Stimulated activated effector memory CD8-positive, alpha-beta T cell treated with anti-CD3 and anti-CD28 coated beads, Interleukin-12 subunit alpha, Interleukin-12 subunit beta, amount 100 ng/mL, for 72 hours (primary cell): ENCODE data around the gene PPP1R17.

ENCODE experiments used
- ATAC-seq: fragments of 150-1000 bp; cut with Tn5 transposase; 2 replicates; pipeline ENCODE4 v1.10.0; 2021
- DNase-seq, 2 donors: peaks; one replicate each; pipeline ENCODE4 v3.0.0; 2021 to 2022; ENCODE audit warnings: low spot score in 2 of 2
- H3K27ac Mint-ChIP-seq: one replicate; pipeline ENCODE4 v1.8.0; 2022; ENCODE audit warnings: mild to moderate bottlenecking, mixed read lengths
- H3K36me3 Mint-ChIP-seq: one replicate; pipeline ENCODE4 v1.8.0; 2022; ENCODE audit warnings: mild to moderate bottlenecking, mixed read lengths
- H3K4me1 Mint-ChIP-seq: one replicate; pipeline ENCODE4 v1.8.0; 2022; ENCODE audit warnings: mixed read lengths
- H3K4me3 Mint-ChIP-seq: one replicate; pipeline ENCODE4 v1.8.0; 2022; ENCODE audit warnings: mild to moderate bottlenecking, mixed read lengths
- H3K9me3 Mint-ChIP-seq: one replicate; pipeline ENCODE4 v1.8.0; 2022; ENCODE audit warnings: mixed read lengths

The PPP1R17 gene

GRCh38 chr7:31688372-31688771 lies 1.4 kb downstream of the PPP1R17 start:
- no peak for ATAC-seq

GRCh38 chr7:31688996-31689395 lies 2.0 kb downstream of the PPP1R17 start:
- DNase-seq (no peak), ATAC-seq (no peak)
- H3K4me3 Mint-ChIP-seq, result no peak overlapping the region
- no peaks in the 10 kb centered on the region for H3K4me1 Mint-ChIP-seq
- H3K9me3 Mint-ChIP-seq, result peaks cover 6% of the 10 kb centered on the region
- H3K27ac Mint-ChIP-seq, result no peak overlapping the region
- H3K36me3 Mint-ChIP-seq, result no peaks in the 10 kb centered on the region

More at GRCh38 chr7:31688372-31688771, 1.4 kb downstream of the PPP1R17 start:
- no peaks in the 10 kb centered on the region for H3K4me1 Mint-ChIP-seq
- DNase-seq, result no peak
- no peak overlapping the region for H3K27ac Mint-ChIP-seq
- H3K4me3 Mint-ChIP-seq, result no peak overlapping the region
- no peaks in the 10 kb centered on the region for H3K36me3 Mint-ChIP-seq
- peaks cover 6% of the 10 kb centered on the region for H3K9me3 Mint-ChIP-seq

- Mint-ChIP-seq H3K36me3 (no peaks in the 10 kb centered on the region), H3K27ac (no peak overlapping the region), H3K4me3 (no peak overlapping the region), H3K4me1 (no peaks in the 10 kb centered on the region), H3K9me3 (peaks cover 12% of the 10 kb centered on the region)
- no peak for ATAC-seq
- DNase-seq, result no peak
Observed at GRCh38 chr7:31690935-31691334, 3.9 kb downstream of the PPP1R17 start.

- Mint-ChIP-seq H3K4me1 (no peaks in the 10 kb centered on the region), H3K4me3 (no peak overlapping the region), H3K36me3 (no peaks in the 10 kb centered on the region), H3K27ac (no peak overlapping the region), H3K9me3 (peaks cover 12% of the 10 kb centered on the region)
- ATAC-seq (no peak), DNase-seq (no peak)
Observed at GRCh38 chr7:31692451-31692850, 5.4 kb downstream of the PPP1R17 start.

GRCh38 chr7:31692871-31693270 lies 5.9 kb downstream of the PPP1R17 start:
- H3K36me3 Mint-ChIP-seq, result no peaks in the 10 kb centered on the region
- no peak overlapping the region for H3K27ac Mint-ChIP-seq
- DNase-seq (no peak), ATAC-seq (no peak)
- H3K4me3 Mint-ChIP-seq, result no peak overlapping the region
- H3K4me1 Mint-ChIP-seq, result no peaks in the 10 kb centered on the region
- H3K9me3 Mint-ChIP-seq, result peaks cover 12% of the 10 kb centered on the region

GRCh38 chr7:31695859-31696614 lies 9.0 kb downstream of the PPP1R17 start:
- Mint-ChIP-seq H3K4me1 (no peaks in the 10 kb centered on the region), H3K36me3 (no peaks in the 10 kb centered on the region), H3K27ac (no peak overlapping the region), H3K9me3 (peaks cover 9% of the 10 kb centered on the region), H3K4me3 (no peak overlapping the region)
- DNase-seq (no peak), ATAC-seq (no peak)

GRCh38 chr7:31699050-31699449 lies 12.0 kb downstream of the PPP1R17 start:
- ATAC-seq, result no peak
- no peak overlapping the region for H3K4me3 Mint-ChIP-seq
- H3K9me3 Mint-ChIP-seq, result peaks cover 11% of the 10 kb centered on the region
- H3K36me3 Mint-ChIP-seq, result no peaks in the 10 kb centered on the region
- DNase-seq, result no peak
- no peaks in the 10 kb centered on the region for H3K4me1 Mint-ChIP-seq
- no peak overlapping the region for H3K27ac Mint-ChIP-seq

- DNase-seq, result no peak
- Mint-ChIP-seq H3K27ac (no peak overlapping the region), H3K4me3 (no peak overlapping the region), H3K9me3 (peaks cover 8% of the 10 kb centered on the region), H3K4me1 (no peaks in the 10 kb centered on the region), H3K36me3 (no peaks in the 10 kb centered on the region)
- no peak for ATAC-seq
Observed at GRCh38 chr7:31702354-31702753, 15.3 kb downstream of the PPP1R17 start.

GRCh38 chr7:31705377-31705776 lies 18.4 kb downstream of the PPP1R17 start:
- DNase-seq (no peak), ATAC-seq (no peak)
- Mint-ChIP-seq H3K9me3 (peaks cover 8% of the 10 kb centered on the region), H3K36me3 (no peaks in the 10 kb centered on the region), H3K27ac (no peak overlapping the region), H3K4me3 (no peak overlapping the region), H3K4me1 (no peaks in the 10 kb centered on the region)

- H3K4me3 Mint-ChIP-seq, result no peak overlapping the region
- ATAC-seq, result no peak
- no peak overlapping the region for H3K27ac Mint-ChIP-seq
- no peaks in the 10 kb centered on the region for H3K36me3 Mint-ChIP-seq
- DNase-seq, result no peak
- no peaks in the 10 kb centered on the region for H3K4me1 Mint-ChIP-seq
- peaks cover 7% of the 10 kb centered on the region for H3K9me3 Mint-ChIP-seq
Observed at GRCh38 chr7:31707089-31707488, 20.1 kb downstream of the PPP1R17 start.

- Mint-ChIP-seq H3K9me3 (peaks cover 17% of the 10 kb centered on the region), H3K4me1 (no peaks in the 10 kb centered on the region), H3K4me3 (no peak overlapping the region), H3K36me3 (no peaks in the 10 kb centered on the region), H3K27ac (no peak overlapping the region)
- ATAC-seq (no peak), DNase-seq (no peak)
Observed at GRCh38 chr7:31710171-31710570, 23.2 kb downstream of the PPP1R17 start.

- Mint-ChIP-seq H3K4me1 (no peaks in the 10 kb centered on the region), H3K27ac (no peak overlapping the region), H3K36me3 (no peaks in the 10 kb centered on the region), H3K9me3 (peaks cover 15% of the 10 kb centered on the region), H3K4me3 (no peak overlapping the region)
- ATAC-seq, result no peak
- no peak for DNase-seq
Observed at GRCh38 chr7:31716355-31716754, 29.3 kb downstream of the PPP1R17 start.

- H3K9me3 Mint-ChIP-seq, result peaks cover 2% of the 10 kb centered on the region
- H3K36me3 Mint-ChIP-seq, result no peaks in the 10 kb centered on the region
- H3K4me3 Mint-ChIP-seq, result no peak overlapping the region
- DNase-seq (no peak), ATAC-seq (no peak)
- no peaks in the 10 kb centered on the region for H3K4me1 Mint-ChIP-seq
- H3K27ac Mint-ChIP-seq, result no peak overlapping the region
Observed at GRCh38 chr7:31720366-31720765, 33.4 kb downstream of the PPP1R17 start.

- Mint-ChIP-seq H3K9me3 (peaks cover 3% of the 10 kb centered on the region), H3K4me1 (no peaks in the 10 kb centered on the region), H3K36me3 (no peaks in the 10 kb centered on the region), H3K27ac (no peak overlapping the region), H3K4me3 (no peak overlapping the region)
- no peak for DNase-seq
- no peak for ATAC-seq
Observed at GRCh38 chr7:31724696-31725095, 37.7 kb downstream of the PPP1R17 start.

- Mint-ChIP-seq H3K36me3 (no peaks in the 10 kb centered on the region), H3K9me3 (peaks cover 12% of the 10 kb centered on the region)
Observed at GRCh38 chr7:31729195-31729804, 42.3 kb downstream of the PPP1R17 start.

GRCh38 chr7:31734456-31734855 lies 47.4 kb downstream of the PPP1R17 start:
- DNase-seq, result no peak

More at GRCh38 chr7:31729195-31729804, 42.3 kb downstream of the PPP1R17 start:
- H3K4me1 Mint-ChIP-seq, result no peaks in the 10 kb centered on the region
- H3K27ac Mint-ChIP-seq, result no peak overlapping the region
- DNase-seq (no peak), ATAC-seq (no peak)
- H3K4me3 Mint-ChIP-seq, result no peak overlapping the region

More at GRCh38 chr7:31734456-31734855, 47.4 kb downstream of the PPP1R17 start:
- Mint-ChIP-seq H3K36me3 (no peaks in the 10 kb centered on the region), H3K27ac (no peak overlapping the region), H3K4me3 (no peak overlapping the region), H3K4me1 (no peaks in the 10 kb centered on the region), H3K9me3 (peaks cover 11% of the 10 kb centered on the region)
- ATAC-seq, result no peak
